Epithelial cell of proximal tubule (primary cell): Measurements from ENCODE around the gene TC2N. TPM values are rescaled to one million over a fixed set of nuclear protein-coding genes. Genes with fewer than 3 reads are reported as not detected.
A peak's percentile ranks its signal among the peaks of the same experiment; 100 is the strongest.

Experiments
- DNase-seq: peaks from one replicate; pipeline ENCODE4 v3.0.0-alpha.2; 2011; ENCODE audit warnings: low read depth
- H3K4me3 ChIP-seq: 2 replicates; pipeline ENCODE4 v1.5.1; 2011; ENCODE audit warnings: low read depth, mild to moderate bottlenecking, low read length
- CTCF ChIP-seq: conservative IDR thresholded peaks from 2 replicates; pipeline ENCODE4 v1.5.1; 2012; ENCODE audit warnings: low read depth, mild to moderate bottlenecking, low read length
- total RNA-seq: library from RNA; depleted of rRNA; stranded (reverse); fragments of >200 nt; gene quantifications from 2 replicates; pipeline ENCODE4 v1.2.3, GENCODE V29; 2015

TC2N gene
- total RNA-seq, 1 donor from 2014 or later = 5.1 TPM

GRCh38 chr14:91860238-91860637 is 7.1 kb downstream of the TC2N start:
- H3K4me3 ChIP-seq = no peak overlapping the region
- DNase-seq = no peak
- TF ChIP-seq CTCF = no peak

GRCh38 chr14:91858536-91859275 is 8.6 kb downstream of the TC2N start:
- no peak for DNase-seq
- no peak overlapping the region for H3K4me3 ChIP-seq
- TF ChIP-seq CTCF = peak; percentile 2

- no peak overlapping the region for H3K4me3 ChIP-seq
- no peak for DNase-seq
- TF ChIP-seq CTCF = no peak
Observed at GRCh38 chr14:91857614-91858013, 9.7 kb downstream of the TC2N start.

- TF ChIP-seq CTCF = no peak
- no peak for DNase-seq
- no peak overlapping the region for H3K4me3 ChIP-seq
Observed at GRCh38 chr14:91854327-91854934, 12.9 kb downstream of the TC2N start.

GRCh38 chr14:91851563-91851962 is 15.8 kb downstream of the TC2N start:
- no peak overlapping the region for H3K4me3 ChIP-seq
- DNase-seq = no peak
- no peak for TF ChIP-seq CTCF

GRCh38 chr14:91848504-91849001 is 18.8 kb downstream of the TC2N start:
- H3K4me3 ChIP-seq = no peak overlapping the region
- TF ChIP-seq CTCF = no peak
- DNase-seq = no peak
